Nephron progenitor cell (in vitro differentiated cells): ENCODE results near the gene CLEC4F.

Experiments
- DNase-seq: peaks from one replicate; pipeline ENCODE4 v3.0.0; 2021
- H3K27ac Mint-ChIP-seq: 2 replicates; pipeline ENCODE4 v1.8.0; 2021; ENCODE audit warnings: mild to moderate bottlenecking, moderate library complexity, mixed read lengths
- H3K27me3 Mint-ChIP-seq: 2 replicates; pipeline ENCODE4 v1.8.0; 2021; ENCODE audit warnings: mild to moderate bottlenecking, low read depth, mixed read lengths; ENCODE audit not compliant: poor library complexity
- H3K36me3 Mint-ChIP-seq: 2 replicates; pipeline ENCODE4 v1.8.0; 2021; ENCODE audit warnings: low read depth, mixed read lengths
- H3K4me1 Mint-ChIP-seq: 2 replicates; pipeline ENCODE4 v1.8.0; 2021; ENCODE audit warnings: mixed read lengths
- H3K4me3 Mint-ChIP-seq: 2 replicates; pipeline ENCODE4 v1.8.0; 2021; ENCODE audit warnings: mild to moderate bottlenecking, moderate library complexity, mixed read lengths
- H3K9me3 Mint-ChIP-seq: 2 replicates; pipeline ENCODE4 v1.8.0; 2021; ENCODE audit warnings: mild to moderate bottlenecking, moderate library complexity, mixed read lengths
- CTCF ChIP-seq: fragments of 200-600 bp; sonication (generic); IDR thresholded peaks from 2 replicates; pipeline ENCODE4 v1.5.0; 2021; ENCODE audit warnings: antibody characterized with exemption

The CLEC4F gene

GRCh38 chr2:70829916-70830315 is 9.5 kb upstream of the CLEC4F start:
- H3K4me1 Mint-ChIP-seq: peaks cover 15% of the 10 kb centered on the region
- DNase-seq: no peak
- no peak overlapping the region for H3K27ac Mint-ChIP-seq
- no peak for TF ChIP-seq CTCF
- H3K36me3 Mint-ChIP-seq: no peaks in the 10 kb centered on the region
- H3K9me3 Mint-ChIP-seq: no peaks in the 10 kb centered on the region
- no peak overlapping the region for H3K4me3 Mint-ChIP-seq
- H3K27me3 Mint-ChIP-seq: peaks cover 36% of the 10 kb centered on the region

- H3K27ac Mint-ChIP-seq: no peak overlapping the region
- no peaks in the 10 kb centered on the region for H3K9me3 Mint-ChIP-seq
- no peak overlapping the region for H3K4me3 Mint-ChIP-seq
- peaks cover 30% of the 10 kb centered on the region for H3K27me3 Mint-ChIP-seq
- H3K36me3 Mint-ChIP-seq: no peaks in the 10 kb centered on the region
- TF ChIP-seq CTCF: no peak
- peaks cover 15% of the 10 kb centered on the region for H3K4me1 Mint-ChIP-seq
- DNase-seq: no peak
These were observed 8.8 kb upstream of the CLEC4F start for GRCh38 chr2:70828914-70829824.

- H3K27me3 Mint-ChIP-seq: peaks cover 29% of the 10 kb centered on the region
- H3K4me3 Mint-ChIP-seq: no peak overlapping the region
- DNase-seq: no peak
- no peak overlapping the region for H3K27ac Mint-ChIP-seq
- H3K4me1 Mint-ChIP-seq: peaks cover 15% of the 10 kb centered on the region
- H3K9me3 Mint-ChIP-seq: no peaks in the 10 kb centered on the region
- H3K36me3 Mint-ChIP-seq: no peaks in the 10 kb centered on the region
- no peak for TF ChIP-seq CTCF
These were observed 7.7 kb upstream of the CLEC4F start for GRCh38 chr2:70828115-70828514.

GRCh38 chr2:70827388-70827787 is 7.0 kb upstream of the CLEC4F start:
- Mint-ChIP-seq H3K27me3 (peaks cover 24% of the 10 kb centered on the region), H3K4me3 (no peak overlapping the region), H3K27ac (no peak overlapping the region), H3K4me1 (peaks cover 15% of the 10 kb centered on the region), H3K9me3 (no peaks in the 10 kb centered on the region), H3K36me3 (no peaks in the 10 kb centered on the region)
- no peak for DNase-seq
- no peak for TF ChIP-seq CTCF

- Mint-ChIP-seq H3K27me3 (peaks cover 20% of the 10 kb centered on the region), H3K27ac (peak overlapping the region; percentile 1), H3K4me3 (no peak overlapping the region), H3K4me1 (peaks cover 15% of the 10 kb centered on the region), H3K9me3 (no peaks in the 10 kb centered on the region), H3K36me3 (no peaks in the 10 kb centered on the region)
- no peak for DNase-seq
- no peak for TF ChIP-seq CTCF
These were observed 6.4 kb upstream of the CLEC4F start for GRCh38 chr2:70826696-70827350.
